MM.1S (cell line): Measurements from ENCODE around the gene GCLC.

Source experiments
- DNase-seq: peaks from one replicate; pipeline ENCODE4 v3.0.0-alpha.2; 2015
- H2AFZ ChIP-seq: fragments of 300-600 bp; sonication (generic); 2 replicates; pipeline ENCODE4 v1.6.0; 2016; ENCODE audit warnings: antibody characterized with exemption, low read length
- H3F3A ChIP-seq: fragments of 300-600 bp; sonication (generic); 2 replicates; pipeline ENCODE4 v1.6.1; 2016; ENCODE audit warnings: mild to moderate bottlenecking, antibody characterized with exemption, low read length, moderate library complexity, mixed read lengths; ENCODE audit not compliant: insufficient read depth
- H3K27ac ChIP-seq: fragments of 300-600 bp; sonication (generic); 2 replicates; pipeline ENCODE4 v1.5.1; 2016; ENCODE audit warnings: mild to moderate bottlenecking, low read length
- H3K27me3 ChIP-seq: fragments of 300-600 bp; sonication (generic); replicated peaks from 2 replicates; pipeline ENCODE4 v1.6.0; 2016; ENCODE audit warnings: low read length; ENCODE audit not compliant: insufficient read depth
- H3K36me3 ChIP-seq: fragments of 300-600 bp; sonication (generic); replicated peaks from 2 replicates; pipeline ENCODE4 v1.6.1; 2016; ENCODE audit warnings: mild to moderate bottlenecking, low read length, mixed read lengths; ENCODE audit not compliant: insufficient read depth
- H3K4me1 ChIP-seq: fragments of 300-600 bp; sonication (generic); 2 replicates; pipeline ENCODE4 v1.6.1; 2016; ENCODE audit warnings: low read length, mixed read lengths
- H3K4me2 ChIP-seq: fragments of 300-600 bp; sonication (generic); 2 replicates; pipeline ENCODE4 v1.6.0; 2016; ENCODE audit warnings: low read depth, low read length
- H3K4me3 ChIP-seq: fragments of 300-600 bp; sonication (generic); 2 replicates; pipeline ENCODE4 v1.5.1; 2016; ENCODE audit warnings: low read length, mixed read lengths
- H3K79me2 ChIP-seq: fragments of 300-600 bp; sonication (generic); 2 replicates; pipeline ENCODE4 v1.6.1; 2016; ENCODE audit warnings: mixed run types, low read length, mixed read lengths
- H3K9ac ChIP-seq: fragments of 300-600 bp; sonication (generic); 2 replicates; pipeline ENCODE4 v1.6.1; 2016; ENCODE audit warnings: low read length, mixed read lengths
- H3K9me2 ChIP-seq: fragments of 300-600 bp; sonication (generic); replicated peaks from 2 replicates; pipeline ENCODE4 v1.6.1; 2016; ENCODE audit warnings: mild to moderate bottlenecking, low read length, mixed read lengths; ENCODE audit not compliant: insufficient read depth
- H3K9me3 ChIP-seq: fragments of 300-600 bp; sonication (generic); replicated peaks from 2 replicates; pipeline ENCODE4 v1.6.1; 2016; ENCODE audit warnings: mild to moderate bottlenecking, low read length, mixed read lengths; ENCODE audit not compliant: insufficient read depth
- H4K20me1 ChIP-seq: fragments of 300-600 bp; sonication (generic); 2 replicates; pipeline ENCODE4 v1.6.1; 2016; ENCODE audit warnings: mild to moderate bottlenecking, low read length, moderate library complexity, mixed read lengths; ENCODE audit not compliant: insufficient read depth
- CTCF ChIP-seq: fragments of 300-600 bp; sonication (generic); IDR thresholded peaks from 2 replicates; pipeline ENCODE4 v1.5.1; 2016; ENCODE audit warnings: antibody characterized with exemption, low read length, mixed read lengths
- EZH2 ChIP-seq: fragments of 300-600 bp; sonication (generic); optimal IDR thresholded peaks from 2 replicates; pipeline ENCODE3; 2017; ENCODE audit warnings: low read depth, mild to moderate bottlenecking, antibody characterized with exemption, low read length, mixed read lengths
- EZH2phosphoT487 ChIP-seq: fragments of 300-600 bp; sonication (generic); IDR thresholded peaks from 2 replicates; pipeline ENCODE4 v1.6.1; 2018; ENCODE audit warnings: antibody characterized with exemption, low read length

GCLC gene

DNA sequence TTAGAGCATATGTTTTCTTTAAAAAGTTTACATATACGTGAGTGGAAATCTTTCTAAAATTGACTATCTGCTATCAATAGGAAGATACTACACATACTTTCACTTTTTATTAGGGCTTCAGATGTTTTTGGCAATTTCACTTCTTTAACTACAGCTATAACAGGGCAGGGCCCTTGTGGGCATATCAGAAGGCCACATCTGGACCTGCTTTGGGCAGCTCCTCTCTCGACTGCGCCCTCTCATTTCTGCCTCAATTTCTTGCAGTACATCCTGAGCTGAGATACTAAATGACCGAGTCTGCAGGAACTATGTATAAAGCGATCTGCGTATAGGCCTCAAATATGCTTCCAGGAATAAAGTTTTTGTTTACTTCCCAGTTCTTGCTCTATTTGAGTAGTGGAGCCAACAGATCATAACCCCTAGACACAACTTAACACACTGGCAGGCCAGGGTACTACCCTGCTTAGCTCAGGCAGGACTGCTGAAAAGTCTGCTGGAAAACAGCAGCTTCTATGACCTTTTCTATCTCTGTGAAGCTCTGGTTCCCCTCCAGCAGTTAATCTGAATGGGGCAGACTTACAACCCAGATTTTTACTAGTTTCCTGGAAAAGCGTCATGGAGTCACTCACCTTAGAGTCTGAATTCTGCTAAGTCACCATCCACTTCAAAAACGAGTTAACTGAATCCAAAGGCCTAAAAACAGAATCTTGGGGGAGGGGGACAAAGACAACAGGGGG lies 12.7 kb downstream of the GCLC start:
- no peaks in the 10 kb centered on the region for H3K36me3 ChIP-seq
- no peaks in the 10 kb centered on the region for H4K20me1 ChIP-seq
- H3K9me2 ChIP-seq = no peaks in the 10 kb centered on the region
- no peak overlapping the region for H3K4me3 ChIP-seq
- no peaks in the 10 kb centered on the region for H3K27me3 ChIP-seq
- H3K79me2 ChIP-seq = peaks cover 40% of the 10 kb centered on the region
- no peaks in the 10 kb centered on the region for H3F3A ChIP-seq
- no peak overlapping the region for H3K4me2 ChIP-seq
- H3K4me1 ChIP-seq = no peaks in the 10 kb centered on the region
- H3K9me3 ChIP-seq = no peaks in the 10 kb centered on the region
- no peak for TF ChIP-seq EZH2
- no peak for TF ChIP-seq EZH2phosphoT487
- TF ChIP-seq CTCF = no peak
- H3K27ac ChIP-seq = no peak overlapping the region
- no peak for DNase-seq
- no peak overlapping the region for H3K9ac ChIP-seq
- H2AFZ ChIP-seq = no peak overlapping the region

DNA sequence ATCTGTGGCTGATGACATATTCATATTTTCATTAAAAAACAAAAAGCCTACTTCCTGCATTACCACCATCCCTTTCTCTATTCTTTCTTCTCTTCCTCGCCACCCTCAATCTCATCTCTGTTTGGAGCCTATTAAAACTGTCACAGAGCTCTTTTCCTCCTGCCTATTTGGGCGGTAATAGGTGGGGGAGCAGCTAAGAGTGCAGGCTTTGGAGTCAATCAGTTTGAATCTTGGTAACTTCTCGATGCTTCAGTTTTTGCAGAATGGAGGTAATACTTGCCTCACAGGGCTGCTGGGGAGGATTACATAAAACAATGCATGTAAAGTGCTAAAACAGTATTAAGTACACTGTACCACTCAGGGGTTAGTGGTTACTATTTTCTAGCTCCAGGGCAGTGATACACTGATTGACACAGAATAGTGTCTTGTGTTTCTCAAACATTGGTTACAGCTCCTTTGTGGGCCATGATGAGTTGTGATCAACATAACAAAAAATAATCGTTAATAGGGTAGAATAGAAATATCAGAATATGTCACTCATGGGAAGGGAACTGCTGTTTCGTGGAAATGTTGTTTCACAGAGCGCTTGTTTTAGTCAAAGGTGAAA lies 14.0 kb downstream of the GCLC start:
- Histone ChIP-seq H3K4me2 (no peak overlapping the region), H3K79me2 (peaks cover 29% of the 10 kb centered on the region; the same call in 1 of the 2 replicates), H3K9me3 (no peaks in the 10 kb centered on the region), H3K9me2 (no peaks in the 10 kb centered on the region), H3K4me3 (no peak overlapping the region), H3K9ac (no peak overlapping the region), H3K4me1 (no peaks in the 10 kb centered on the region), H3K27me3 (no peaks in the 10 kb centered on the region), H3K36me3 (no peaks in the 10 kb centered on the region), H3K27ac (no peak overlapping the region), H4K20me1 (no peaks in the 10 kb centered on the region), H3F3A (no peaks in the 10 kb centered on the region), H2AFZ (no peak overlapping the region)
- TF ChIP-seq CTCF (no peak), EZH2phosphoT487 (no peak), EZH2 (no peak)
- DNase-seq = no peak

GRCh38 chr6:53530346-53530745 lies 14.6 kb downstream of the GCLC start:
- no peak for DNase-seq
- Histone ChIP-seq H3K9ac (no peak overlapping the region), H3K4me2 (no peak overlapping the region), H3K4me1 (no peaks in the 10 kb centered on the region), H3K4me3 (no peak overlapping the region), H3K27me3 (no peaks in the 10 kb centered on the region), H3K27ac (no peak overlapping the region), H3K9me3 (no peaks in the 10 kb centered on the region), H3K36me3 (no peaks in the 10 kb centered on the region), H3K9me2 (no peaks in the 10 kb centered on the region), H3F3A (no peaks in the 10 kb centered on the region), H2AFZ (no peak overlapping the region), H4K20me1 (no peaks in the 10 kb centered on the region), H3K79me2 (peaks cover 28% of the 10 kb centered on the region; the same call in 1 of the 2 replicates)
- TF ChIP-seq EZH2 = no peak
- TF ChIP-seq EZH2phosphoT487 = no peak
- TF ChIP-seq CTCF = no peak
